Measurements from ENCODE around the gene POLR2F. TPM values are rescaled to one million over a fixed set of nuclear protein-coding genes. Genes with fewer than 3 reads are reported as not detected.
A peak's percentile ranks its signal among the peaks of the same experiment; 100 is the strongest.
"Not testable (repeated sequence)": the region's sequence is repeated elsewhere in the genome, so short reads cannot be mapped to it uniquely, and the experiment has no call there.

The POLR2F gene
- total RNA-seq, 1 experiment from 2014 or later, result 80.8 TPM

DNA sequence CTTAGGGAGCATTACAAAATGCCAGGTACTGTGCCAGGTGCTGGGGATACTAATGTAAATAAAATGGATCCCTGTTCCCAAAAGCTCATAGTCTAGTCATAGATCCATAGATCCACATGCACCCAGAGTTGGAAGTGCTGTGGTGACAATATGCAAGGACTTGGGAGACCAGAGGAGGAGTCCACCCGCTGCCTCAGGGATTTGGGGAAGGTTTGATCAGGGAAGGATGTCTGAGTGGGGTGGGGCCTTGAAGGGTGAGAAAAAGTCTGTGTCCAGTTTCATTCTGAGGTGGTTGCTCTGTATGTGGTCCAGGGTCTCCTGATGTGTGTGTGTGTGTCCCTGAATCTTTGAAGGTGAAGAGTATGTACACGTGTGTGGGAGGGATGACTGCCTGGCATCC lies 21.7 kb downstream of the POLR2F start:
- no peak for DNase-seq
- Histone ChIP-seq H3K36me3 (replicated peaks; ENCODE audit: control insufficient read depth, insufficient read depth, low read length) (no peaks in the 10 kb centered on the region; the same call in 1 of the 2 replicates), H3K27me3 (ENCODE audit: control insufficient read depth, insufficient read depth, low read length) (no peaks in the 10 kb centered on the region), H3K4me3 (ENCODE audit: insufficient read depth, low read depth, low read length) (no peak overlapping the region)

DNA sequence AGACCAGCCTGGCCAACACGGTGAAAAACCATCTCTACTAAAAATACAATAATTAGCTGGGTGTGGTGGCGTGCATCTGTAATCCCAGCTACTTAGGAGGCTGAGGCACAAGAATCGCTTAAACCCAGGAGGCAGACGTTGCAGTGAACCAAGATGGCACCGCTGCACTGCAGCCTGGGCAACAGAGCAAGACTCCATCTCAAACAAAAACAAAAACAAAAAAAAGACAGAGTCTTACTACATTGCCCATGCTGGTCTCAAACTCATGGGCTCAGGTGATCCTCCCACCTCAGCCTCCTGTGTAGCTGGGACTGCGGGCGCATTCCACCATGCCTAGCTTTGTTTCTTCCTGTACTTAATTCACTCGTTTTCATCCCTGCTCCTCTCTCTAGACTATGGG lies 22.5 kb downstream of the POLR2F start:
- H3K27me3 ChIP-seq (ENCODE audit: control insufficient read depth, insufficient read depth, low read length); DNase-seq; H3K36me3 ChIP-seq (replicated peaks; ENCODE audit: control insufficient read depth, insufficient read depth, low read length); H3K4me3 ChIP-seq (ENCODE audit: insufficient read depth, low read depth, low read length): not testable (repeated sequence)

DNA sequence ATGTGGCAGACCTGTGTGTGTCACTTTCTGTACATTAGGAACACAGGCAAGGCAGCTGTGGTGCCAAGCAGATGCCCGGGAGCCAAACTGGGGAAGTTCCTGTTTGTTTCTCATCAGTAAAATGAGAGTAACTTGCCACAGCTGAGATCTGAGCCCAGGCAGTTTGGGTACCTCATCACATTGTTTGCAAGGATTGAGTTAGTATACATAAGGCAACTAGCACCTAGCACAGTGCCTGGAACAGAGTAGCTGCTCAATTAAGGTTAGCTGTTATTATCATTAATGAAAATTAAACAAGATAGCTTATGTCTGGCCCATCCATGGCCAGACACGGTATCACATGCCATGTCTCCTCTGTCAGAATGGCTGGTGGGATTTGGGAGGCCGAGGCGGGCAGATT lies 23.0 kb downstream of the POLR2F start:
- Histone ChIP-seq H3K36me3 (replicated peaks; ENCODE audit: control insufficient read depth, insufficient read depth, low read length) (no peaks in the 10 kb centered on the region; the same call in 1 of the 2 replicates), H3K27me3 (ENCODE audit: control insufficient read depth, insufficient read depth, low read length) (no peaks in the 10 kb centered on the region)

DNA sequence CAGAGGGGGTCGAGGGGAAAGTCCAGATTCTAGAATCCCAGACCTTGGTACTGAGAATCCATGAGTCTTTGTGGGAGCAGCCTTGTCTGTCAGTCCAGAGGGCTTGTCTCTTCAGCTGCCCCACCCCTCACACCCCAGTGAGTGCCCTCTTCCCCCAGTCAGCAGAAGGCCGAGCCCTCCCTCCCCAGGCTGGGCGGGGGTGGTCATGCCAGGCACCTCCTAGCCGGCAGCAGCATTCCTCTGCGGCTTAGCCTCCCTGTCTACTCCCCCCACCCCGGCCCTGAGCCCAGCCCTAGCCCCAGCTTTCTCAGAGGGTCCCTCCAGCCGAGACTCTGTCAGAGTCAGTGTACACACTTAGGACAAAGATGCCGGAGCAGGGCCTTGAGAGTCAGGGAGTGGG lies 26.3 kb downstream of the POLR2F start:
- peaks cover 13% of the 10 kb centered on the region for H3K27me3 ChIP-seq (ENCODE audit: control insufficient read depth, insufficient read depth, low read length)
- H3K36me3 ChIP-seq (replicated peaks; ENCODE audit: control insufficient read depth, insufficient read depth, low read length), result no peaks in the 10 kb centered on the region; the same call in 1 of the 2 replicates
- H3K4me3 ChIP-seq (ENCODE audit: insufficient read depth, low read depth, low read length), result no peak overlapping the region
- peak; percentile 86 for DNase-seq

More for the DNA sequence above, 23.0 kb downstream of the POLR2F start:
- no peak for DNase-seq
- no peak overlapping the region for H3K4me3 ChIP-seq (ENCODE audit: insufficient read depth, low read depth, low read length)

DNA sequence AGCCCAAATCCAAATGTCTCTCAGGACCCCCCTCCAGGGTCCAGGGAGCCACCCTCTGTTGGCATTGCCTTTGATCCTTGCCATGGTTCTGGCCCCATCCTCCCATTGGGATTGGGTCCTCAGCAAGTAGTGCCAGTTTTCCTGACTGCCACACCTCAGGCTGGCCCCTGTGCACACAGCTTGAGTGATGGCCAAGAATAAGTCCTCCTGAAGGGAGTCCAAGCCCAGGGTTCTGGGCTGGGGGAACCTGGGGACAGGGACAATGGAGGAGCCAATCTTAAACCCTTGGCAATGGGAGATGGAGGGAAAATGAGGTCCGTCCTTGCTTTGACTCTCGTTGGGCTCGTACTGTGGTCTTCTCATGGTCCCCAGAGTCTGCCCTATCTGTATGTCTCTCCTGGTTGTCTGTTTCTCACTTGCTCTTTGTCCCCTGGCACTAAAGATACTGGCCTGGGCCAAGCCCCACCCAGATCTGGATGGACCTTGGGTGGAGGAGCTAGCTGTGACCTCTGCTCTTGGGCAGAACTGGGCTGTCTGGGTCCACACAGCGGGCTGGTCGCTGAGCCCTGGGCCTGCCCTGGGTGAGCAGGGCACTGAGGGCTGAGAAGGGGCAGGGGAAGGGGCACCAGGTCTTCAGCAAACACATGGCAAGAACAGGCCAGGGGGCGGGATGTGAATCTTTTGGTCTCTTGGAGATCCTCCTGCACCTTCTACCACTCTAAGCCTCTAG lies 27.9 kb downstream of the POLR2F start:
- no peaks in the 10 kb centered on the region for H3K36me3 ChIP-seq (replicated peaks; ENCODE audit: control insufficient read depth, insufficient read depth, low read length)
- DNase-seq, result no peak
- peaks cover 16% of the 10 kb centered on the region for H3K27me3 ChIP-seq (ENCODE audit: control insufficient read depth, insufficient read depth, low read length)
- H3K4me3 ChIP-seq (ENCODE audit: insufficient read depth, low read depth, low read length), result no peak overlapping the region

DNA sequence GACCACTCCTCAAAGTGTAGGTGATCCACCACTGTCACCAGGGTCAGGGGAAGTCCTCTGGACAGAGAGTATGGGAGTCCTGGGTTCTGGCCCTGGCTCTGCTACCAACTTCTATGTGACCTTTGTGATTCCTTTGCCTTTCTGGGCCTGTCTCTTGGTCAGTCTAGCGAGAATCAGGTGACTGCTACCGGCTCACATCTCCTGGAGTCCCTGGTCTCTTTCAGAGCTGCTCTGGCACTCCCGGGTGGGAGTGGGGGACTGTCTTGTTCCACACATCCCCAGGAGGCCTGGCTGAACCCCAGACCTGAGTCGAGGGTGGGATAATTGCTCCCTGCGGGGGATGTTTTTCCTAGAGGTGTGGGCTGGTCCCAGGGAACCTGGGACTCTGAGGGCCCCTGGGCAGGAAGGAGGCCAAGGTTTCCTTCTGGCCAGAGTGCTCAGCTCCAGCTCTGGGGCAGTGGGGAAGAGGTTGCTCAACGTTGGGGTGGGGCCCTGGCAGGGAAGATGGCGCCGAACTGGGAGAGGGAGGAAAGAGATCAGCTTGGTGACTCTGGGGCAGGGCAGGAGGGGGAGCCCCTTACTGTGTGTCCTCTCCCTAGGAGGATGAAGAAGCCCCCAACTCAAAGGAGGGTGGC lies 28.8 kb downstream of the POLR2F start:
- Histone ChIP-seq H3K27me3 (ENCODE audit: control insufficient read depth, insufficient read depth, low read length) (peaks cover 16% of the 10 kb centered on the region), H3K4me3 (ENCODE audit: insufficient read depth, low read depth, low read length) (no peak overlapping the region), H3K36me3 (replicated peaks; ENCODE audit: control insufficient read depth, insufficient read depth, low read length) (no peaks in the 10 kb centered on the region)
- peak; percentile 47 for DNase-seq

DNA sequence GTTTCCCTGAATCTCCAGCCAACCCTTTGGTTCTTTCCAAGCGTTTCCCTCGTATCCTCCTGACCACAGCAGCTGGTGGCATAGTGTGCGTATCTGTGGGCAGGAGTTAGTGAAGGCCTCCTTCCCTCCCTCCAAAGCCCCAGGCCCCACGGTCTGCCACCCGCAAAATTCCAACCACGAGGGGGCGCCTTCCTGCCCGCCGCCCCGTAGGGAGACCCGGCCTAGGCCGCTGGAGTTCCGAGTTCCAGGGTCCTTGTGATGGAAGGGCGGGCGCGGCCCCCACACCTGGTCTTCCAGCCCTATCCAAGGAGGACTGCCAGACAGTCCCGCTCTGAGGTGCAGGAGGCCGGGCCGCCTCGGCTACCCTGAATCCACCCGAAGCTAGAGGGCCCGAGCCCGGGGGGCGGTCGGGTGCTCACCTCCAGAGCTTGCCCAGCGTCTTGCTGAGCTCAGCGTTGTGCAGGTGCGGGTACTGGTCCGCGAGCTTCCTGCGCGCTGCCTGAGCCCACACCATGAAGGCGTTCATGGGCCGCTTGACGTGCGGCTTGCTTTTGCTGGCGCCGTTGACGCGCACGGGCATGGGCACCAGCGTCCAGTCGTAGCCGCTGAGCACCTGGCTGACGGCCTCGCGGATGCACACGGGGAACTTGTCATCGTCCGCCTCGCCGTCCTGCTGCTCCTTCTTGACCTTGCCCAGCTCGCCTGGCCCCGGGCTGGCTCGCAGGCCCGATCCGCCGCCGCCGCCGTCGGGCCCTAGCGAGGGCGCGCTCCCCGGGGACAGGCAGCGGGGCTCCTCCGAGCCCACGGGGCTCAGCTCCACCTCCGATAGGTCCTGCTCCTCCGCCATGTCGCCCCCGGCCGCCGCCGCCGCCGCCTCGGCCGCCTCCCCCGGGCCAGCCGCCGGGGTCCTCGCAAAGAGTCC lies 29.7 kb downstream of the POLR2F start:
- Histone ChIP-seq H3K27me3 (ENCODE audit: control insufficient read depth, insufficient read depth, low read length) (peaks cover 16% of the 10 kb centered on the region), H3K4me3 (ENCODE audit: insufficient read depth, low read depth, low read length) (peak overlapping the region; percentile 41), H3K36me3 (replicated peaks; ENCODE audit: control insufficient read depth, insufficient read depth, low read length) (no peaks in the 10 kb centered on the region)
- DNase-seq, result peak; percentile 97

DNA sequence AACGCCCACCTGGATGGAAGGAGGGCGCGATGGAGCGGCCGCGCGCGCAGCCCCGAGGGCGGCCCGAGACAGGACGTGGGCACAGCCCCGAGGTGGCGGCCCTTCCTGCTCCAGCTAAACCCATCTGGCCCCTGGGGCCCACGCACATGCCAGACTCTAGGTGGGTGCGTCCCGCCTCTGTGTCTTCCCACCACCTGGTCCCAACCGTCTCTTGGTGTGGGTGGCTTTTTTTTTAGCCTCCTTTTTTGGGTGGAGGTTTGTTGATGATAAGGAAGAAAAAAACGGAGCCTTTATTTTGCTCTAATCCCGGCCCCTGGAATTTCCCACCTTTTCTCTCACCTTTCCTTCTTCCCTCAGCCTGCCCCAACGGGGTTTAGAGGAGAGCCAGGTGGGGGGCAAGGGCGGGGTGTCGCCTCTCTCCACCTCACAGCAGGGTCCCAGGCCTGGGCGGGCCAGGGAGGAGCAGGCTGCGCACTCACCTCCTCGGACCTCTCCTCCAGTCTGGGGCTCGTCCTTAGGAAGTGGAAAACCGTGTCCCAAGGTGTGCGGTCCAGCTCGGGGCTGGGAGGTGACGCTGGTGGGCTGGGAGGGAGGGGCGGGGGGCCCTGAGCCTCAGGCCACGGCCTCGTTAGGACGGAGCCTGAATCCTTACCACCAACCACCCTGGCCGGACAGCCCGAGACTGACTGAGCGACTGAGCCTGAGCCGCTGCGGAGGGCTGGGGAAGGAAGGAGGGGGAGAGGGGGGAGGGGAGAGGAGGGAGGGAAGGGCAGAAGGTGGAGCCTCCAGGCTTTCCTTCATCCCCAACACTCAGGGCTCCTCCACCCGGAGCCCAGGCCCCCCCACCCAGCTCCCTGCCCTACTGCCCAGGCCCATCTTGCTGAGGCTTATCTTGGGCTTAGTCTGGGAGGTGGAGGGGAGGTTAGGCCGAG lies 30.6 kb downstream of the POLR2F start, which contains the start of gene SOX10:
SOX10 (minus strand) TSS at position 696 of the 932 bp plus-strand sequence. CDS start 771 bp downstream, outside the sequence.
- Histone ChIP-seq H3K27me3 (ENCODE audit: control insufficient read depth, insufficient read depth, low read length) (peaks cover 16% of the 10 kb centered on the region), H3K4me3 (ENCODE audit: insufficient read depth, low read depth, low read length) (peak within 1 kb of the TSS; percentile 41)

DNA sequence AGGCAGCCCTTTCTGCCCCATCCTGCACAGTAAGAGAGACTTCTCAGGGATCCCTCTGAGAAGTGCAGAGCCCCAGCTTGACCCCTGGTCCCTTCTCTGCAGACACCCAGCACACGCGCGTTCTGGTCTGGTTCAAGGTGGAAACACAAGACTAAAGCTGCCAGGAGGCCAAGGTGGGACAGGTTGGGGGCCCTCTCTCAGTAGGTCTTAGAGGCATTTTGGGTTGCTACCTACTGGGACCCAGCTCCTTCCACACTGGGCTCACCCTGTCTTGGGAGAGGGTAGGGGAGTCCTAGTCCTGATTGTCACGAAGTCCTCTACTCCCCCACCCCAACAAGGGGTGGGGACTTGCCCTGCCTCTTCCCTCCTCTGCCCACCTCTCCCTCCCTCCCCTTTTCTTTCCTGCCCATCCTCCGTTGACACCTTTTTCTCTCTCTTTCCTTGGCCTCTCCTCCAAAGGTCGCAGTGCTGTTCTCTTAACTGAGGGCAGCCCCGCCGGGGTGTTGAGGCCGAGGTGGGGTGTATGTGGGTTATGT lies 31.6 kb downstream of the POLR2F start:
- Histone ChIP-seq H3K27me3 (ENCODE audit: control insufficient read depth, insufficient read depth, low read length) (peaks cover 16% of the 10 kb centered on the region), H3K4me3 (ENCODE audit: insufficient read depth, low read depth, low read length) (no peak overlapping the region), H3K36me3 (replicated peaks; ENCODE audit: control insufficient read depth, insufficient read depth, low read length) (no peaks in the 10 kb centered on the region)
- peak; percentile 66 for DNase-seq

More for the DNA sequence above, 30.6 kb downstream of the POLR2F start, which contains the start of gene SOX10:
- peak; percentile 92 for DNase-seq
- H3K36me3 ChIP-seq (replicated peaks; ENCODE audit: control insufficient read depth, insufficient read depth, low read length), result no peaks in the 10 kb centered on the region

DNA sequence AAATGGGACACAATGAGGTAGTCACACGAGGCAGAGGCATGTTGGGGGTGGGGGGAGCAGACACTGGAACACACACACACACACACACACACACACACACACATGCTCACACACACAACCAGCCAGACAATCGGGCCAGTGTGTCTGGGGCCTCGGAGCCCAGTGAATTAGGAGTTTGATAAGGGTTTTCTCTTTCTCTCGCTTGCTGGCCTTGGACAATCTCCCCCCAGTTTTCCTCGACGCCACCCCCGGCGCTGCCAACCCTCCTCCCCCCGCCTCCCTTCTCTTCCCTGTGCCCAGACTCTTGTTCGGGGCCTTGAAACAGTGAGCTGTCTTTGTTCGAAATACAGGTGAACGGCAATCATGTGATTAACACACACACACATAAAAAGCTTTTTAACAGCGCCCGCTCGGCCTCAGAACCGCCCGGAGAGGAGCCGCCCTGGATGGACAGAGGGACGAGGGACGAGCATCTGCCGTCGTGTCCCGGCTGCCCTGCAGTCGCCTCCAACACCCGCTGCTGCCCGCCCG lies 32.3 kb downstream of the POLR2F start:
- H3K27me3 ChIP-seq (ENCODE audit: control insufficient read depth, insufficient read depth, low read length), result peaks cover 16% of the 10 kb centered on the region
- no peak for DNase-seq
- no peak overlapping the region for H3K4me3 ChIP-seq (ENCODE audit: insufficient read depth, low read depth, low read length)
- no peaks in the 10 kb centered on the region for H3K36me3 ChIP-seq (replicated peaks; ENCODE audit: control insufficient read depth, insufficient read depth, low read length)

DNA sequence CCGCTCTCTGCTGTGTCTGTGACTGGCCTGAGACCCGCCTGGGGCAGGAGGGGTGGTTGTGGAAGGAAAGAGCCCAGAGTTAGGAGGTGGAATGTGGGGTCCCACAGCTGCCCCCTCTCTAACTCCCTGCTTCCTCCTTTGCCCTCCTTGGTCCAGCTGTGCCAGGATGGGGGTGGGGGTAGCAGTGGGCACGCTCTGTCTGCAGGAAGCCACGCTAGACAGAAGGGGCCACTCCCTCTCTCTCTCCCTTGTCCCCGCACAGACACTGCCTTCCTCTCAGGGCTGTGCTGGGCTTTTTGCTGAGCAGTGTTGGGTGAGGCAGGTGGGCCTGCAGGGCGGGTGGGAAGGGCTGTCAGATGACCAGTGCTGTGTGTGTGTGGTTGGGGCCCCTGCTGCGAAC lies 32.9 kb downstream of the POLR2F start:
- no peak for DNase-seq
- Histone ChIP-seq H3K36me3 (replicated peaks; ENCODE audit: control insufficient read depth, insufficient read depth, low read length) (no peaks in the 10 kb centered on the region), H3K4me3 (ENCODE audit: insufficient read depth, low read depth, low read length) (no peak overlapping the region), H3K27me3 (ENCODE audit: control insufficient read depth, insufficient read depth, low read length) (peaks cover 16% of the 10 kb centered on the region)

DNA sequence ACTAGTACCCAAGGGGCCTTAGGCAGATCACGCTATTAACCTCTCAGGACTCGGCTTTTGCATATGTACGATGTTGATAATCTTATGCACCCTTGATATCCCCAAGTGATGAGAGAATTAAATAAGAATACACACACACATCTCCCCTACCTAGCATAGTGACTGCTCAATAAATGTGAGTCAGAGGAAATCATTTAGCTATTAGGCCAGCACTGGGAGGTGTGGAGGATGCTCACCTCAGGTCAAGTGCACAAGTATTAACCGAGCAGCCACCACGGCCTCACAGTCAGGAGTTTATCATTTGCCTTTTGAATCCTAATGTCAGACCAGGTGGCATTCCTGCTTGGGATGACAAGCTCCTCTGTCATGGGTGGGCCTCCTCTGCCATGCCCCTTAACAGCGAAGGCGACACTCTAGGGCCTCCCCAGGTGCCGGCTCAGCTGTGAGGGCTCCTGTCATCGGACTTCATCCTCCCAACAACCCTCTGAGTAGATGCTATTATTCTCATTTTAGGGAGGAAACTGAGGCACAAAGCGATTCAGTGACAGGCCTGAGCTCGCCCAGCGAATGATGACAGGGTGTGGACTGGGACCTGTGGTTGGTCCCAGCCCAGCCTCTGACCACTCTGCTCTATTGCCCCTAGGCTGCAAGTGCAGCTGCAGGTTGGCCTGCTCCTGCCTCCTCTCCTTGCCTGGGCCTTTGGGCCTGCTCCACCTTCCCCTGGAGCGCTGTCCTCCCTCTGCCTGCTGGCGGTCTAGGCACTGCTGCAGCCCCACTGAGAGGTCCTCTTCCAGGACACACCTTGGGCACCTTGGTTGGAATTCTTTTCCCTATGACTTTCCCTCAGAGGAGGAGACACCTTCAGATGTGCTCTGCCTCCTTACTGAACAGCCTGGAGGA lies 35.9 kb downstream of the POLR2F start:
- H3K36me3 ChIP-seq (replicated peaks; ENCODE audit: control insufficient read depth, insufficient read depth, low read length), result no peaks in the 10 kb centered on the region
- no peak for DNase-seq
- H3K27me3 ChIP-seq (ENCODE audit: control insufficient read depth, insufficient read depth, low read length), result 0 out of 2 replicates have a peak, but pooled peaks cover 5% of the 10 kb centered on the region
- H3K4me3 ChIP-seq (ENCODE audit: insufficient read depth, low read depth, low read length), result no peak overlapping the region

All from H7 (cell line).